ENCODE data around the gene CFAP161. TPM values are rescaled to one million over a fixed set of nuclear protein-coding genes. Genes with fewer than 3 reads are reported as not detected.
A peak's percentile ranks its signal among the peaks of the same experiment; 100 is the strongest.

Gene CFAP161
- total and polyA plus RNA-seq, 2 donors from 2014 or later, result 0.50 TPM; not detected in 1

DNA sequence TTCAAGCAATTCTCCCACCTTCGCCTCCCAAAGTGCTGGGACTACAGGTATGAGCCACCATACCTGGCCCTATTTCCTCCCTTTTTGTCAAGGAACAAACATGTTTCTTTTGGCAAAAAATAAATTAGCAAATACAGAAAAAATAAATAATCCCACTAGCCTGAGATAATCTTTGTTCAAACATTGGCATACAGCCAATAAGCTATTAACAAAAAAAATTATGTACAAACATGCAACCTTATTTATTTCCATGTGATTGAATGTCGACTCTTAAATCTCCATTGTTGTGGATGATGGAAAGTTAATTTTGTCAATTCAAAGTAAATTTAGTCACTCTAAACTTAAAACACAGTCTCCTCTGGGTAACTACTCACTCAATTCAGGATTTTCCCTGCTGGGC is 44.3 kb downstream of the CFAP161 start:
- DNase-seq (no peak), FAIRE-seq (no peak)
- H3K9me3 ChIP-seq (ENCODE audit: control insufficient read depth in 2 of 3, insufficient read depth in 1 of 3, low read length in 3 of 3), result no peaks in the 10 kb centered on the region
- no peak overlapping the region for H3K27ac ChIP-seq (ENCODE audit: low read depth in 2 of 2, low read length in 2 of 2)
- no peak overlapping the region for H3K9ac ChIP-seq (ENCODE audit: low read length in 3 of 3)
- intact Hi-C loops (cut with DNase I), result no loop called here
- TF ChIP-seq, protein P1, sequence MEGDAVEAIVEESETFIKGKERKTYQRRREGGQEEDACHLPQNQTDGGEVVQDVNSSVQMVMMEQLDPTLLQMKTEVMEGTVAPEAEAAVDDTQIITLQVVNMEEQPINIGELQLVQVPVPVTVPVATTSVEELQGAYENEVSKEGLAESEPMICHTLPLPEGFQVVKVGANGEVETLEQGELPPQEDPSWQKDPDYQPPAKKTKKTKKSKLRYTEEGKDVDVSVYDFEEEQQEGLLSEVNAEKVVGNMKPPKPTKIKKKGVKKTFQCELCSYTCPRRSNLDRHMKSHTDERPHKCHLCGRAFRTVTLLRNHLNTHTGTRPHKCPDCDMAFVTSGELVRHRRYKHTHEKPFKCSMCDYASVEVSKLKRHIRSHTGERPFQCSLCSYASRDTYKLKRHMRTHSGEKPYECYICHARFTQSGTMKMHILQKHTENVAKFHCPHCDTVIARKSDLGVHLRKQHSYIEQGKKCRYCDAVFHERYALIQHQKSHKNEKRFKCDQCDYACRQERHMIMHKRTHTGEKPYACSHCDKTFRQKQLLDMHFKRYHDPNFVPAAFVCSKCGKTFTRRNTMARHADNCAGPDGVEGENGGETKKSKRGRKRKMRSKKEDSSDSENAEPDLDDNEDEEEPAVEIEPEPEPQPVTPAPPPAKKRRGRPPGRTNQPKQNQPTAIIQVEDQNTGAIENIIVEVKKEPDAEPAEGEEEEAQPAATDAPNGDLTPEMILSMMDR (IDR thresholded peaks at IDR 0.05; ENCODE audit: borderline replicate concordance, extremely low read depth, insufficient read depth), result no peak
- H3K4me3 ChIP-seq (ENCODE audit: low read length in 3 of 3), result no peak overlapping the region
- no peaks in the 10 kb centered on the region for H3K36me3 ChIP-seq (ENCODE audit: control insufficient read depth in 2 of 3, insufficient read depth in 3 of 3, low read length in 3 of 3)
- H3K27me3 ChIP-seq (ENCODE audit: control insufficient read depth, insufficient read depth, low read length), result no peaks in the 10 kb centered on the region
- H3K4me1 ChIP-seq (ENCODE audit: control insufficient read depth in 2 of 3, insufficient read depth in 2 of 3, low read depth in 1 of 3, low read length in 3 of 3), result peaks cover 0 to 3% (median 0%) of the 10 kb centered on the region in 3 donors

DNA sequence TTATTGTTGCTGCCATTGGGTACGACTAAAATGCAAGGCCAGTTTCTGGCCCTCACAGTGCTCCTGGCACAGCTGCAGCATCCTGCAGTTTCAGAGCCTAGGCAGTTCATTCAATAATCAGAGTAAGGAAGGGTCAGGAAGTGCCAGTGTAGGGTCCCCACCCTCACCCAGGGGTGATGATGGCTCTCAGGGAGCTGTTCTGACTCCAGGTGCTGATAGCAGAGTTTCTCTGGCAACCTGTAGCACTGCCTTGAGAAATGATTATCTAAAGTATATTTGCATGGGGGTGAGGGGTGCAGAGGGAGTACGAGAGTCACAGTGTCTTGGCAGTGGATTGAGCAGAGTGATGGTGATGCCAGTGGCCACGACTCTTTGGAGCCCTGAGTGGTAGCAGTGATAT is 47.1 kb downstream of the CFAP161 start:
- Histone ChIP-seq H3K27me3 (ENCODE audit: control insufficient read depth, insufficient read depth, low read length) (no peaks in the 10 kb centered on the region), H3K4me3 (ENCODE audit: low read length in 3 of 3) (no peak overlapping the region), H3K4me1 (ENCODE audit: control insufficient read depth in 2 of 3, insufficient read depth in 2 of 3, low read depth in 1 of 3, low read length in 3 of 3) (peaks cover 0 to 3% (median 0%) of the 10 kb centered on the region in 3 donors), H3K27ac (ENCODE audit: low read depth in 2 of 2, low read length in 2 of 2) (no peak overlapping the region), H3K9me3 (ENCODE audit: control insufficient read depth in 2 of 3, insufficient read depth in 1 of 3, low read length in 3 of 3) (no peaks in the 10 kb centered on the region), H3K9ac (ENCODE audit: low read length in 3 of 3) (no peak overlapping the region), H3K36me3 (ENCODE audit: control insufficient read depth in 2 of 3, insufficient read depth in 3 of 3, low read length in 3 of 3) (no peaks in the 10 kb centered on the region)
- TF ChIP-seq, protein P1 (IDR thresholded peaks at IDR 0.05; ENCODE audit: borderline replicate concordance, extremely low read depth, insufficient read depth), result no peak
- intact Hi-C loops (cut with DNase I), result no loop called here
- DNase-seq (no peak), FAIRE-seq (no peak)

DNA sequence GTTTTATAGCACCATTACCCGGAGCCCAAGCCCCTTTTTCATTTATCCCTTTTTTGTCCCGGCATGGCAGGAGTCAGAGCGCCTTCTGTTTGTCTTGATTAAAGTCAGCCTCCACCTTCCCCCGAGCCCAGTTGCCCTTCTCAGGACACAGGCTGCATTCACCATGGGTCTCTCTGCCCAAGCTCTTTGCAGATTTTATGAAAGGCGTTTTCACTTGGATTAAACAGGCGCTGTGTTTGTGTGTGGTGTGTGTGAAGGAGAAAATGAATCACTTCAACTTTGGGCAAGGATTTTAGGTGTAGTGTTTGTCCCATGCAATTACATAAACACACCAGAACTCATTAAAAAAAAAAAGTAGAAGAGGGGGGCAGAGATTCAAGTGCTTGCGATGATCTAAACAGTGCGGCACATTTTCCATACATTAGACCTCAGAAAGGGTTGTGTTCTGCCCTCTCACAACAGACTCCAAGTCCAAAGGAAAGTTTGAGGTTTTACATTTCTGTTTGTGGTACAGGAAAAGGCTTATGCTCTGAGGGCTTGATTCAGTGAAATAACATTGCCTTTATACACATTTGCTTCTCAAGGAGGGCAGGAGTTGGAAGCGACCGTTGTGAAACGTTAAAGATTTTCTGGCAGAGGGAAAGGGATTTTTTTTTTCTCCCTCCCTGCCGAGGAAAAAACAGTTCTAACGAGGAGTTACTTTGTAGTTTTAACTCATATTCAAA is 48.1 kb downstream of the CFAP161 start:
- no peak for FAIRE-seq
- DNase-seq, result no peak
- H3K27ac ChIP-seq (ENCODE audit: low read depth in 2 of 2, low read length in 2 of 2), result no peak overlapping the region

More for the DNA sequence above, 48.1 kb downstream of the CFAP161 start:
- intact Hi-C loops (cut with DNase I), result no loop called here
- no peaks in the 10 kb centered on the region for H3K27me3 ChIP-seq (ENCODE audit: control insufficient read depth, insufficient read depth, low read length)
- peak overlapping the region in 1 of 3 donors; percentile 46 for H3K4me3 ChIP-seq (ENCODE audit: low read length in 3 of 3)
- H3K4me1 ChIP-seq (ENCODE audit: control insufficient read depth in 2 of 3, insufficient read depth in 2 of 3, low read depth in 1 of 3, low read length in 3 of 3), result no peaks in the 10 kb centered on the region
- H3K9me3 ChIP-seq (ENCODE audit: control insufficient read depth in 2 of 3, insufficient read depth in 1 of 3, low read length in 3 of 3), result no peaks in the 10 kb centered on the region
- TF ChIP-seq, protein P1 (IDR thresholded peaks at IDR 0.05; ENCODE audit: borderline replicate concordance, extremely low read depth, insufficient read depth), result no peak
- H3K36me3 ChIP-seq (ENCODE audit: control insufficient read depth in 2 of 3, insufficient read depth in 3 of 3, low read length in 3 of 3), result no peaks in the 10 kb centered on the region
- H3K9ac ChIP-seq (ENCODE audit: low read length in 3 of 3), result no peak overlapping the region
